GM21529 (cell line): ENCODE data around the gene GNE.
"Not testable (repeated sequence)": the region's sequence is repeated elsewhere in the genome, so short reads cannot be mapped to it uniquely, and the experiment has no call there.

Source experiments
- ATAC-seq: cut with Tn5 transposase; IDR thresholded peaks from one replicate; pipeline ENCODE4 v1.9.1; 2021; ENCODE audit not compliant: unreplicated experiment

The GNE gene

GRCh38 chr9:36208521-36209253 is 49.6 kb downstream of the GNE start:
- ATAC-seq: no peak

DNA sequence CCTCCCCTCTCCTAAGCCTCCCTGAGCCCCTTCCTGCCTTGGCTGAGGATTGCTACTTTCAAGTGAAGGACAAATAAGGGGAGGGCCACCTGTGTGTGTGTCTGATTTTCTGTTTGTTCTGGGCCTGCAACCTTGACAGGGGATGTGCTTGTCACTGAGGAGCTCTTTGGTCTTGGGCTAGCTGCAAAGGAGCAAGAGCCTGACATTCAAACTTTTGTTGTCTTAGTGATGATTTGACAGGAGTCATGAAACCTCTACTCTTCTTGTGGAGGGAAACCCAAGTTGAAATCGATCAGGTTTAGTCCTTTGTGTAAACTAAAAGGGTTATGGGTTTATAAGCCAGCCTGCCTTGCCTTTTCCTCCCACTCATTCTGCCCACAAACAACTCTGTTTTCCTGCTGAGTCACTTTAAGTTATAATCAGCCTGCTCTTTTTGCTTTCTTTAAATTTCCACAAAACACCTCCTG is 50.7 kb downstream of the GNE start:
- ATAC-seq: no peak

DNA sequence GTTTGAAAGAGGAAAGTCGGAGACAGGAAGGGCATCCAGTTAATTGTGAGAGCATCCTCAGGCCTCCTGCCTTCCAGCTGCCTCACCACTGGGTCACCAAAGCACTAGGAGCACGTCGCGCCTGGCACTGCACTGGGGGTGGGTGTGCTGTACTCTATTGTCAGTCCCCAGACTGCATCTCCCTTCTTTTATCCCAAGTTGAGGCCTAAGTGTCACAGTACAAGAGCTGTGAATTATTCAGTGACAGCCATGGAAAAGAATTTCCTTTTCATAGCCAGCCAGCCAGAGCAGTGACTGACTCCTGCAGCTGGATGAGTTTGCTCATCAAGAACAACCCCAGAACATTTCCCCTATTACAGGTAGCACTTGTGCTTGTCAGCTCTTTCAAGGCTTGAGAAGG is 51.2 kb downstream of the GNE start:
- ATAC-seq: no peak

DNA sequence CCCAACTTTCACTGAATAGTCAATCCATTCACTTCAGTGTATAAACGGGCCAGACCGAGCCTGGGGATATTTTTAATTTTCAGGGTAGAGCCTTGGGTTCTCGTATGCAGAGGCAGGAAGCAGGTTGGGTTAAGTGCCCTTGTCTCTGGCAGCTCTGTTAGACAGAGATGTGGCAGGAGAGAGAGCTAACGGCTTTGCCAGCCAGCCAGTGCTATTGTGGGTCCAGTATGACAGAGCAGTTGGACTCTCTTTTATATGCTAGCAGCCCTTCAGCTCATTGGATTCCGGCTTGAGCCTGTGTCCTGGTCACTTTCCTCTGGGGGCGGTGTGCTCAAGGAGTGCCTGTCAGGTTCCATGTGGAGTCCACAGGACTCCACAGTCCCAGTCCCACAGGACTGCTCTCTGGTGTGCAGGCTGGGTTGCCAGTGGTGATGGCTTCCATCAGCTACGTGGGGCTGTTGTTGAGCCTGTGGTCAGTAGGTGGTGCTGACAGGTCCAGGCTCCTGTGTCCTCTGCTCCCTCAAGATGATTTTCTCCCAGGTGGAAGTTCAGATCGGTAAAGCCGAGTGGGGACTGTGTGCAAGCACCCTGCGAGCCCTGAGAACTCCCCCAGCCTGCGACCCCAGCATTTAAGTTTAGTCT is 53.2 kb downstream of the GNE start:
- ATAC-seq: no peak

DNA sequence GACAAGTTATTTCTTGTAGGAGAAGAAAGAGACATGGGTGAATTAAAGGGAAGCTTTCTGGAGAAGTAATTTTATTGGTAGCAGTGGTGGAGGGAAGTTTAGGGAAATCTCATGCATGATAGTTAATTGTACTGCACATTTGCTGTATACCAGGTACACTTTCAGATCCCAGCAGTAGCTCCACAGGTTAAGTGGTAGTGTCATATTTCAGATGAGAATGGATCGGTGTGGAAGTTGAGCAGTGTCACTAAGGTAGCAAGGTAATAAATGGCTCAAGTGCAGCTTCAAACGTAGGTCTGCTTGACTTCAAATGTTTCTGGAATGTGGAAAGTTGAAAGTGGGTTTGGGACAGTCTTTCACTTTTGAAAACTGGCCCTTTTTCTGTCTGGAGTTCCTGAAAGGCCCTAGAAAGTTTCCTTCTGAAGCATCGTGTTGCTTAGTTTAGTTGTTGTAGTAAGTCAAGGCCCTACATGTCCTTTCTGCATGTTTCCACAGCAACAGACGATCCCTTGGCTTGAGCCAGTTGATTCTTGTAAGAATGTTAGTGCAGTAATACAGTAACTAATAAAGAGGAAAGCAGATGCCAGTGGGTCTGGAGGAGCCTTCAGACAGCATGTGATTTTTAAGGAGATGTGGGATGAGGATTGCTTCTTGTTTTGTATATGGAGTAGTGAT is 63.8 kb downstream of the GNE start:
- no peak for ATAC-seq

- ATAC-seq: no peak
Observed at GRCh38 chr9:36193023-36193422, 65.2 kb downstream of the GNE start.

- no peak for ATAC-seq
Observed at GRCh38 chr9:36192196-36192595, 66.1 kb downstream of the GNE start.

DNA sequence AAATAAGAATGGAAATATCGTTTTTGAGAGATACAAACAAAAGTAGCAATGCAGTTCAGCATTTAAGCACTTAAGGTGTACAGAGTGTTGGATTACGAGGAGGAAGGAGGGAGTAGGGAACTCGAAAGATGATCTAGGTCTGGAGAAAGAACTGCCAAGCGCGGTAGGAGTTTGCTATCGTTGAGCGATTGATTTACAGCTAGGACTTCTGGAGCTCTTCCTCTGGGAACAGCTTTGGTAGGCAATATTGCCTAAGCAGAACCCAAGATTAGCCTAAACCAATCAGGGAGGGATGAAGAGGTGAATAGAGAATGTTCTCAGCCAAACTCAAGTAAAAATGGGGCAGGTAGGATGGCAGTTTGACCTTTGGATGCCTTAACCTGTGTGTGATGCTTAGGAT is 66.6 kb downstream of the GNE start:
- no peak for ATAC-seq

DNA sequence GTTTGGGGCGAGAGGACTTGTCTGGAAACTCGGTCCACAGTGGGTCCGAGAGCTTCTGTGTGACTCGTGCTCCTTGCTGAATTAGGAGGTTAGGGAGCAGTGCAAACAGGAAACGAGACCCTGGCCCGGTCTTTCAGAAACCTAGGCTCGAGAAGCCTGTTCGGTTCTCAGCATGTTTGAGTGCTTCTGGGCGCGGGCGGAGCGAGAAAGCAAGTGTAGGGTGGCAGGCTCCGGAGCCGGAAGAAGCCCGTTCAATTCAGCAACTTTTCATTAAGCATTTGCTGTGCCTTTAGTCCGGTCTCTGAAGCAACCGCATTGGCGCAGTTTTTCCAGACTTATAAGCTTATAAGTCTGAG is 67.0 kb downstream of the GNE start:
- peak; percentile 12 for ATAC-seq

- ATAC-seq: peak; percentile 98
Observed at GRCh38 chr9:36190388-36191289, 67.6 kb downstream of the GNE start, which contains the start of gene CLTA. CLTA (plus strand) TSS chr9:36190921; CDS start chr9:36191057, 136 bp downstream.

DNA sequence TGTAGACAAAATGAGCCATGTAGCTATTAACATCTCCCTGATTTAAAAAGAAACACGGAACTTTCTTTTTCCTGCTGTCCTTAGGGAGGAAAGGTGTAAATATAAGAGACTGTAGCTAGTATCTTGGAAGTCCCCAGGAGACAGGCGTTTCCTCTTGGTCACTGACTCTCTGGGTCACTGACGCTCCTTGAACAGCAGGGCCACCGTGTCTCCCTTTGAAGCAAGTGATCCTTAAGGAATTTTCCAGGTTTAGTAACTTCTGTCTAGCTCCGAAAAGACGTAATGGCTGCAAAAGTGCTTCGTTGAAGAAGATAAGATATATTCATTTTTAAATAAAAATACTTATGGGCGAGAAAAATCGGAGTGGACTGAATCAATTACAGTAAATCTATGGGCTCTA is 68.3 kb downstream of the GNE start:
- ATAC-seq: no peak

GRCh38 chr9:36188212-36188611 is 70.0 kb downstream of the GNE start:
- no peak for ATAC-seq

- no peak for ATAC-seq
Observed at GRCh38 chr9:36187414-36187813, 70.8 kb downstream of the GNE start.

GRCh38 chr9:36180243-36180642 is 78.0 kb downstream of the GNE start:
- ATAC-seq: not testable (repeated sequence)

DNA sequence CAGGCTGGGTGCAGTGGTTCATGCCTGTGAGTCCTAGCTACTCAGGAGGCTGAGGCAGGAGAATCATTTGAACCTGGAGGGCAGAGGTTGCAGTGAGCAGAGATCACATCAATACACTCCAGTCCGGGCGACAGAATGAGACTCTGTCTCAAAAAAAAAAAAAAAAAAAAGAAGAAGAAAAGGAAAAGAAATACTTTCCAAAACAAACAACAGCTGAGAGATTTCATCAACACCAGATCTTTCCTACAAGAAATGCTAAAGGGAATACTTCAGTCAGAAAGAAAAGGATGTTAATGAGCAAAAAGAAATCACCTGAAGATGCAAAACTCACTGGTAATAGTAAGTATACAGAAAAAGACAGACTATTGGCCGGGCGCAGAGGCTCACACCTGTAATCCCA is 80.7 kb downstream of the GNE start:
- no peak for ATAC-seq

GRCh38 chr9:36176496-36176895 is 81.8 kb downstream of the GNE start:
- ATAC-seq: not testable (repeated sequence)

- ATAC-seq: not testable (repeated sequence)
Observed at GRCh38 chr9:36175209-36175608, 83.0 kb downstream of the GNE start.

DNA sequence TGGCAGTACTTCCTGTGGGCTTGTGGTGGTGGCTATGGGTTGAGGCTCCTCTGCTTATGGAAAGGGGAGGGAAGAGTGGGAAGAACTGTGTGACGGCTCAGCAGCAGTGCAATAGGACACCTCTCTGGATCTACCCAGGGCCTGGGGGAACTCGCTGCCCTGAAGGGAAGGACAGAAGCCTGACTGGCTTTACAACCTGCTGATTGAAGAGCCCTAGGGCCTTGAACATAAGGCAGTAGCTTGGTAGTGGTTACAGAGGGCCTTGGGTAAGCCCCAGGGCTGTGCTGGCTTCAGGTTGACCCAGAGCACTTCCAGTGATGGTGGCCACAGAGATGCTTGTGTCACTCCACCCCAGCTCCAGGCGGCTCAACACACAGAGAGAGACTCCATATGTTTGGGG is 83.5 kb downstream of the GNE start:
- ATAC-seq: no peak

DNA sequence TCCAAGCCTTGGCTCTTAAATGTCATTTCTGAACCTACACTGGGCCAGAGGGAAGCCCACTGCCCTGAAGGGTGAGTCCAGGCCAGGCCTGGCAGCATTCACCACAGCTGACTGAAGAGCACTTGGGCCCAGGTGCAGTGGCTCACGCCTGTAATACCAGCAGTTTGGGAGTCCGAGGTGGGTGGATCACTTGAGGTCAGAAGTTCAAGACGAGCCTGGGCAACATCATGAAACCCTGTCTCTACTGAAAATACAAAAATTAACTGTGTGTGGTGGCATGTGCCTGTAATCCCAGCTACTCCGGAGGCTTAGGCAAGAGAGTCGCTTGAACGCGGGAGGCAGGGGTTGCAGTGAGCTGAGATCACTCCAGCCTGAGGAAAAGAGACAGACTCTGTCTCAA is 84.0 kb downstream of the GNE start:
- no peak for ATAC-seq

- ATAC-seq: no peak
Observed at GRCh38 chr9:36173861-36174260, 84.4 kb downstream of the GNE start.

GRCh38 chr9:36170531-36170930 is 87.7 kb downstream of the GNE start:
- ATAC-seq: no peak
